AG04449 (cell line): ENCODE measurements around the gene CALML5.

Experiments used
- CTCF ChIA-PET: fragments of 350-600 bp; formaldehyde crosslinking; extraction: SDS; loops from one replicate; lab custom pipeline; 2021; ENCODE audit warnings: antibody characterized with exemption; lab: Yijun Ruan, JAX
- POLR2A ChIA-PET: fragments of 400-600, 350-600 bp; formaldehyde crosslinking; extraction: SDS; loops from one replicate; lab custom pipeline; 2020; ENCODE audit warnings: antibody characterized with exemption, inconsistent platforms; lab: Yijun Ruan, JAX
- DNase-seq: peaks from one replicate; pipeline ENCODE4 v3.0.0-alpha.2; 2010; ENCODE audit warnings: low read depth, low spot score
- H3K4me3 ChIP-seq: 2 replicates; pipeline ENCODE4 v1.5.1; 2011; ENCODE audit warnings: low read depth, mild to moderate bottlenecking, control low read depth, low read length
- TF ChIP-seq, protein P1 (sequence below): IDR thresholded peaks from one replicate; pipeline ENCODE4 v1.5.1; 2011; ENCODE audit warnings: mild to moderate bottlenecking, moderate library complexity, low read length, control low read depth, inconsistent platforms; ENCODE audit not compliant: insufficient read depth; ENCODE audit errors: missing control alignments

CALML5 gene

GRCh38 chr10:5490032-5490431 lies 9.3 kb downstream of the CALML5 start:
- no peak overlapping the region for H3K4me3 ChIP-seq
- POLR2A ChIA-PET, result no interaction called here
- CTCF ChIA-PET, result interaction anchor here (1.1 to 1.9 kb wide), 2 partner anchors 11 to 133 kb away, joined by 3 to 5 read pairs; no protein-coding TSS in a partner anchor
- TF ChIP-seq, protein P1, sequence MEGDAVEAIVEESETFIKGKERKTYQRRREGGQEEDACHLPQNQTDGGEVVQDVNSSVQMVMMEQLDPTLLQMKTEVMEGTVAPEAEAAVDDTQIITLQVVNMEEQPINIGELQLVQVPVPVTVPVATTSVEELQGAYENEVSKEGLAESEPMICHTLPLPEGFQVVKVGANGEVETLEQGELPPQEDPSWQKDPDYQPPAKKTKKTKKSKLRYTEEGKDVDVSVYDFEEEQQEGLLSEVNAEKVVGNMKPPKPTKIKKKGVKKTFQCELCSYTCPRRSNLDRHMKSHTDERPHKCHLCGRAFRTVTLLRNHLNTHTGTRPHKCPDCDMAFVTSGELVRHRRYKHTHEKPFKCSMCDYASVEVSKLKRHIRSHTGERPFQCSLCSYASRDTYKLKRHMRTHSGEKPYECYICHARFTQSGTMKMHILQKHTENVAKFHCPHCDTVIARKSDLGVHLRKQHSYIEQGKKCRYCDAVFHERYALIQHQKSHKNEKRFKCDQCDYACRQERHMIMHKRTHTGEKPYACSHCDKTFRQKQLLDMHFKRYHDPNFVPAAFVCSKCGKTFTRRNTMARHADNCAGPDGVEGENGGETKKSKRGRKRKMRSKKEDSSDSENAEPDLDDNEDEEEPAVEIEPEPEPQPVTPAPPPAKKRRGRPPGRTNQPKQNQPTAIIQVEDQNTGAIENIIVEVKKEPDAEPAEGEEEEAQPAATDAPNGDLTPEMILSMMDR, result no peak
- no peak for DNase-seq

GRCh38 chr10:5488272-5489161 lies 10.9 kb downstream of the CALML5 start:
- POLR2A ChIA-PET, result interaction anchor here (0.6 kb wide), 1 partner anchor 27 kb away, joined by 3 read pairs; no protein-coding TSS in a partner anchor
- TF ChIP-seq, protein P1, result no peak
- no peak overlapping the region for H3K4me3 ChIP-seq
- no peak for DNase-seq
- CTCF ChIA-PET, result interaction anchor here (0.8 kb wide), 1 partner anchor 13 kb away, joined by 3 read pairs; no protein-coding TSS in a partner anchor

DNA sequence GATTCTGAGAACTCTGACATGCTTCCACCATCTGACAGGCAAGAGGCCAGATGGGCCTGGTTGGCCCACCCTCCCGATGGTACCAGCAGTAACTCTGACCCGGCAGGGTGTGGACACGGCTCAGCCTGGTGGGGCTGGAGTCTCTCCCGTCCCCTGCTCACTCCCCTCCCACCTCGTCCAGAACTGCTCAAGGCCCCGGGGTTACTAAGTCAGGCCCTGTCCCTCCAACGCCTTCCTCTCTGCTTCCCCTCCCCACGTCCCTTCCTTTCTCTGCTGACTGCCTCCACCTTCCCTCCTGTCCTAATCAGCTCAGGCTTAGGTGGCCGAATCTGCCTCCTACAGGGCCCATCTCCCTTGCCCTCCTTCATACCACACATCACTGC lies 12.5 kb downstream of the CALML5 start:
- DNase-seq, result no peak
- ChIA-PET POLR2A (no interaction called here), CTCF (no interaction called here)
- TF ChIP-seq, protein P1, result no peak
- H3K4me3 ChIP-seq, result no peak overlapping the region

DNA sequence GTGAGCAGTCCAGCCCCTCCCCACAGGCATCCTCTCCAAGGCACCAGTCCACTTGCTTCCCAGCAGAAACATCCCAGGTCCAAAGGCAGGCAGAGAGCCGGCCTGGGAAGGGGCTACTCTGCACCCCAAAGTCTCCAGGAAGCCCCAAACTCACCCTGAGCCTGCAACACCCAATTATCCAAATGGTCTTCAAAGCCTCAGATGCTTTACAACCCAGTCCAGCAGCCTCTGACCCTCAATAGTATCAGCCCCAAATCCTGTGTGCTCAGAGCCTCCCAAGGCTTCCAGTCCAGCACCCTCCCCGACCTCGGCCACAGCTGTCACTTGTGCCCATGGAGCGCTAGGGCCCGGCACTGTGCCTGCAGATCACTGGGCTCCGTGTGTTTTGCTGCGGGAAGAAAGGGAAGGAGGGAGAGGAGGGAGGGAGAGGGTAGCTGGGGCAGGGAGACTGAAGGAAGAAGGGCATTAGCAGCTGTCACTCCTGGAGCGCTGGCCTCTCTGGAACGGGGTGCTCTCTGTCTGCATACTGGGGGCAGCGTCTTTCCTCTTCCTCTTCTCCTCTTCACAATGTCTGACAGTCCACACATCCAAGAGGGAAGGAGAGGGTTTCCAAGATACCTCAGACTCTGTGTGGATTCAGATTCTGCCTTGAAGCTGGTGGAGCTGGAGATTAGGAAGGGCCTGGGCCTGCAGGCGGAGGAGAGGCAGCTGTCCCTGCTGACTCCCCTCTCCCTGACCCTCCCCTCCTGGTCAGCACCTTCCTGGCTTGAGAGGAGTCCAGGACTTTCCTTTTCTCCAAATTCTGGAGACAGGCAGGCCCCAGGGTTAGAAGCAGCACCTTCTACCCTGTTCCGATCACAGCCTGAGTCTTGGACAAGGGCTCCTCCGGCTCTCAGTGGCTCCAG lies 13.2 kb downstream of the CALML5 start:
- ChIA-PET POLR2A (no interaction called here), CTCF (interaction anchor here (1.5 kb wide), 1 partner anchor 16 kb away, joined by 3 read pairs; no protein-coding TSS in a partner anchor)

GRCh38 chr10:5485290-5485689 lies 14.1 kb downstream of the CALML5 start:
- no peak for DNase-seq
- TF ChIP-seq, protein P1, result no peak
- POLR2A ChIA-PET, result no interaction called here
- CTCF ChIA-PET, result interaction anchor here (1.5 kb wide), 1 partner anchor 16 kb away, joined by 3 read pairs; no protein-coding TSS in a partner anchor
- H3K4me3 ChIP-seq, result no peak overlapping the region

More for the DNA sequence above, 13.2 kb downstream of the CALML5 start:
- TF ChIP-seq, protein P1, result no peak
- H3K4me3 ChIP-seq, result no peak overlapping the region
- no peak for DNase-seq
